OCI-LY3 (cell line): ENCODE measurements around the gene STK38L.

ENCODE experiments used
- H2AFZ ChIP-seq: fragments of 200-600, 300-600 bp; shearing (Covaris generic); 2 replicates; pipeline ENCODE4 v1.6.0; 2014; ENCODE audit warnings: antibody characterized with exemption, low read depth, low read length
- H3K27ac ChIP-seq: fragments of 200-600, 300-600 bp; sonication (generic); 2 replicates; pipeline ENCODE4 v1.5.1; 2014; ENCODE audit warnings: mild to moderate bottlenecking, low read length, moderate library complexity, mixed read lengths
- H3K27me3 ChIP-seq: fragments of 200-600, 300-600 bp; sonication (generic); 2 replicates; pipeline ENCODE4 v1.6.1; 2014; ENCODE audit warnings: low read depth, low read length, mixed read lengths
- H3K36me3 ChIP-seq: fragments of 200-600, 300-600 bp; sonication (generic); replicated peaks from 2 replicates; pipeline ENCODE3; 2014; ENCODE audit warnings: low read depth, low read length, mixed read lengths
- H3K4me1 ChIP-seq: fragments of 300-600, 200-600 bp; sonication (generic); 2 replicates; pipeline ENCODE4 v1.6.1; 2014; ENCODE audit warnings: low read length, mixed read lengths
- H3K4me2 ChIP-seq: fragments of 200-600, 300-600 bp; sonication (generic); 2 replicates; pipeline ENCODE4 v1.6.1; 2014; ENCODE audit warnings: low read length, mixed read lengths
- H3K4me3 ChIP-seq: fragments of 300-600, 200-600 bp; sonication (generic); 2 replicates; pipeline ENCODE4 v1.5.1; 2014; ENCODE audit warnings: antibody characterized with exemption, mild to moderate bottlenecking, low read length, moderate library complexity
- H3K79me2 ChIP-seq: fragments of 300-600, 200-600 bp; shearing (Covaris generic); 2 replicates; pipeline ENCODE4 v1.6.1; 2014; ENCODE audit warnings: mild to moderate bottlenecking, low read length, mixed read lengths
- H3K9ac ChIP-seq: fragments of 300-600, 200-600 bp; shearing (Covaris generic); 2 replicates; pipeline ENCODE4 v1.6.0; 2014; ENCODE audit warnings: mild to moderate bottlenecking, low read length, moderate library complexity
- H3K9me3 ChIP-seq: fragments of 200-600, 300-600 bp; shearing (Covaris generic); 2 replicates; pipeline ENCODE4 v1.6.1; 2014; ENCODE audit warnings: low read length, mixed read lengths; ENCODE audit not compliant: insufficient read depth
- H4K20me1 ChIP-seq: fragments of 200-600, 300-600 bp; sonication (generic); 2 replicates; pipeline ENCODE4 v1.6.1; 2016; ENCODE audit warnings: low read length, mixed read lengths; ENCODE audit not compliant: insufficient read depth
- CTCF ChIP-seq: fragments of 200-600, 300-600 bp; sonication (generic); IDR thresholded peaks from 2 replicates; pipeline ENCODE4 v1.5.1; 2014; ENCODE audit warnings: antibody characterized with exemption, low read length, low read depth
- EZH2phosphoT487 ChIP-seq: fragments of 200-600 bp; shearing (Covaris generic); IDR thresholded peaks from 2 replicates; pipeline ENCODE4 v1.6.1; 2018; ENCODE audit warnings: antibody characterized with exemption, mixed run types, low read depth

STK38L gene

GRCh38 chr12:27276275-27276674, 32.2 kb downstream of the STK38L start:
- no peaks in the 10 kb centered on the region for H3K27me3 ChIP-seq
- H3K36me3 ChIP-seq, result peaks cover 38% of the 10 kb centered on the region
- no peak overlapping the region for H3K9ac ChIP-seq
- TF ChIP-seq CTCF (no peak), EZH2phosphoT487 (no peak)
- peaks cover 99% of the 10 kb centered on the region for H3K79me2 ChIP-seq
- H3K4me2 ChIP-seq, result no peak overlapping the region
- no peak overlapping the region for H3K27ac ChIP-seq
- no peak overlapping the region for H2AFZ ChIP-seq
- H3K4me3 ChIP-seq, result no peak overlapping the region
- H3K4me1 ChIP-seq, result peaks cover 40% of the 10 kb centered on the region
- peaks cover 96% of the 10 kb centered on the region for H4K20me1 ChIP-seq
- H3K9me3 ChIP-seq, result no peaks in the 10 kb centered on the region

DNA sequence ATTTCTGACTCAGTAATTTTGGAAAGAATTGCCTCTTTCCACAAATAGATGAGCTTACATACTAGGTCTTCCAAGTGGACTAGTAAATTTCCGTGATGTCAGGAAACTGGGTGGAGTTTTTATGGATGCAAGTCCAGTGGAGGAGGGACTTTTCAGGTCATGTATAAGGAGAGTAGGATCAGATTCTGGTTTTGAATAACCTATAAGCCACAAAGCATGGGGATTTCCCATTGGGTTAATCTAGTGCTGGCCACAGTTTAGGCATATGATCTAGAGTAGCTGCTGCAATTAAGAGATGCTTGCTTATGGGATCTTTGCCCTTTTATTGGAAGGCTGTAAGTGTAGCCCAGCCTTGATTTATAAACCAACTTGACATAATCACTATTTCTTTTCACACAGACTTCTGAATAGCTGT, 33.8 kb downstream of the STK38L start:
- no peaks in the 10 kb centered on the region for H3K27me3 ChIP-seq
- H3K4me1 ChIP-seq, result peaks cover 36% of the 10 kb centered on the region
- H3K9ac ChIP-seq, result no peak overlapping the region
- H2AFZ ChIP-seq, result no peak overlapping the region
- TF ChIP-seq EZH2phosphoT487 (no peak), CTCF (no peak)
- H4K20me1 ChIP-seq, result peaks cover 96% of the 10 kb centered on the region
- H3K9me3 ChIP-seq, result no peaks in the 10 kb centered on the region
- H3K36me3 ChIP-seq, result peaks cover 25% of the 10 kb centered on the region
- H3K27ac ChIP-seq, result peak overlapping the region; percentile 25
- peak overlapping the region; percentile 10; the same call in 1 of the 2 replicates for H3K4me3 ChIP-seq
- H3K4me2 ChIP-seq, result peak overlapping the region; percentile 53
- H3K79me2 ChIP-seq, result peaks cover 99% of the 10 kb centered on the region

GRCh38 chr12:27279826-27280225, 35.7 kb downstream of the STK38L start:
- no peaks in the 10 kb centered on the region for H3K9me3 ChIP-seq
- TF ChIP-seq EZH2phosphoT487 (no peak), CTCF (no peak)
- H3K36me3 ChIP-seq, result peaks cover 30% of the 10 kb centered on the region
- no peak overlapping the region for H3K27ac ChIP-seq
- no peak overlapping the region for H3K4me3 ChIP-seq
- H2AFZ ChIP-seq, result no peak overlapping the region
- H3K9ac ChIP-seq, result no peak overlapping the region
- no peak overlapping the region for H3K4me2 ChIP-seq
- peaks cover 98% of the 10 kb centered on the region for H4K20me1 ChIP-seq
- peaks cover 99% of the 10 kb centered on the region for H3K79me2 ChIP-seq
- no peaks in the 10 kb centered on the region for H3K27me3 ChIP-seq
- peaks cover 33% of the 10 kb centered on the region for H3K4me1 ChIP-seq

DNA sequence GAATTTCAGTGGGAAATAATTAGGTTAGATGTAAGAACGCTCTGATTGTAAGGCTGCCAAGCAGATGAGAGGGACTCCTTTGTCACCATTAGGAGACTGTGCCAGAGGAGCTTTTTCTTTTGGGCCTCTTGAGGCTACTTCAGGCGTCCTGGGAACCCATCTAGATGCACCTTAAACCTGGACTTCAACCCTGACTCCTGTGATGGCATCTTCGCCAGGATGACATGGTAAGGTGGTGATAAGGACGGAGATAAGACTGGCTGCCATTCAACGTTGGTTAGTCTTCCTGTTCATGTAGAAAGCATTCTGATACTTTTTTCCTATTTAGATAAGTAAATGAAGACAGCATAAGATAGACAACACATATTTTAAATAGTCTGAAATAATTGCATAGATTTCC, 36.3 kb downstream of the STK38L start:
- Histone ChIP-seq H3K4me3 (no peak overlapping the region), H4K20me1 (peaks cover 98% of the 10 kb centered on the region), H3K27ac (no peak overlapping the region), H3K27me3 (no peaks in the 10 kb centered on the region), H3K9ac (no peak overlapping the region), H2AFZ (no peak overlapping the region), H3K4me1 (peaks cover 33% of the 10 kb centered on the region), H3K4me2 (no peak overlapping the region), H3K9me3 (no peaks in the 10 kb centered on the region), H3K79me2 (peaks cover 99% of the 10 kb centered on the region), H3K36me3 (peaks cover 31% of the 10 kb centered on the region)
- TF ChIP-seq CTCF (no peak), EZH2phosphoT487 (no peak)
